ENCODE data around the gene CUL2.

- no peak for TF ChIP-seq POLR2AphosphoS5 (IDR thresholded peaks at IDR 0.05; ENCODE audit: low read depth, low read length)
- TF ChIP-seq, protein P1, sequence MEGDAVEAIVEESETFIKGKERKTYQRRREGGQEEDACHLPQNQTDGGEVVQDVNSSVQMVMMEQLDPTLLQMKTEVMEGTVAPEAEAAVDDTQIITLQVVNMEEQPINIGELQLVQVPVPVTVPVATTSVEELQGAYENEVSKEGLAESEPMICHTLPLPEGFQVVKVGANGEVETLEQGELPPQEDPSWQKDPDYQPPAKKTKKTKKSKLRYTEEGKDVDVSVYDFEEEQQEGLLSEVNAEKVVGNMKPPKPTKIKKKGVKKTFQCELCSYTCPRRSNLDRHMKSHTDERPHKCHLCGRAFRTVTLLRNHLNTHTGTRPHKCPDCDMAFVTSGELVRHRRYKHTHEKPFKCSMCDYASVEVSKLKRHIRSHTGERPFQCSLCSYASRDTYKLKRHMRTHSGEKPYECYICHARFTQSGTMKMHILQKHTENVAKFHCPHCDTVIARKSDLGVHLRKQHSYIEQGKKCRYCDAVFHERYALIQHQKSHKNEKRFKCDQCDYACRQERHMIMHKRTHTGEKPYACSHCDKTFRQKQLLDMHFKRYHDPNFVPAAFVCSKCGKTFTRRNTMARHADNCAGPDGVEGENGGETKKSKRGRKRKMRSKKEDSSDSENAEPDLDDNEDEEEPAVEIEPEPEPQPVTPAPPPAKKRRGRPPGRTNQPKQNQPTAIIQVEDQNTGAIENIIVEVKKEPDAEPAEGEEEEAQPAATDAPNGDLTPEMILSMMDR (IDR thresholded peaks at IDR 0.05), result no peak
- no peak for TF ChIP-seq REST (IDR thresholded peaks at IDR 0.05; ENCODE audit: insufficient read depth in 1 of 2, low read depth in 2 of 2, low read length in 1 of 2)
- no peak for TF ChIP-seq SIN3A (IDR thresholded peaks at IDR 0.05; ENCODE audit: borderline replicate concordance, insufficient read depth, low read depth, low read length)
Measured at GRCh38 chr10:35133586-35133985, 43.4 kb upstream of the CUL2 start.
